ENCODE measurements around the gene ZNF284.
"Not testable (repeated sequence)": the region's sequence is repeated elsewhere in the genome, so short reads cannot be mapped to it uniquely, and the experiment has no call there.

The ZNF284 gene

DNA sequence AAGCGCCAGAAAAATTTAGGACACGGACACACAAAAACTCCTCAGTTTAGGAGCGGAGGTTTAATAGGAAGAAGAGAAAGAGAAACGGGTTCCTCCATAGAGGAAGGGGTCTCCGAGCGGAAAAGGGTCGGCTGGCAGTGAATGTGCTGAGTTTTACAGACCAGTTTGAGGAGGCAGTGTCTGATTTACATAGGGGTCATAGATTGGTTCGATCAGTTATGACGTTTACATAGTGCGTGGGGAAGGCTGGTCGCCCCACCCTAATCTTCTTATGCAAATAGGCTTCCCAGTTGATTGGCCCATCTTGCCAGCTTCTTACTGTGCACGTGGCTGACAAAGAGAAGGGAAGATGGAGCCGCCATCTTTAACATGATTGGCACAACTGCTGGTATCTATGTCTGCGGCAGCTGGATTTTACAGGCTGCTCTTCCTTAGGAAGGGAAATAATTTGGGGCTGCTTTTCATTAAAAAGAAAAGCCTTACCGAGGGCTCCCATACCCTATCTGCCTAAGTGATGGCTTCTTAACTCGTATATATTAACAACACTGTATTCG lies 40.0 kb downstream of the ZNF284 start:
- no peak for DNase-seq (ENCODE audit: low read depth)

DNA sequence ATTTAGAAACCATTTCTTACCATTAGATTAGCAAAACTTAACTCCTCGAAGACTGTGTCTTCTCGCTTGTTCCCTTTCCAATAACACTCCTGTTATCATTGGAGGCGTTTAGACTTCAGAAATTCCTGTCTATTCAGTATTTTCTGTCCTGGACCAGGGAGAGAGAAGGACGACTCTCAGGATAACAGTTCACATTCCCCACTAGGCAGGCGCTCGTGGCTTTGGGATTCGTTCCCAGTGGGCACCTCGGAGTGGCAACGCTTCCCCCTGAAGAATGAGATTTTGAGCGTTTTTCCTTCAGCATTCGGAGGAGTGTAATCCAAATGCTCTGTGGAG lies 40.8 kb downstream of the ZNF284 start:
- DNase-seq (ENCODE audit: low read depth): no peak

DNA sequence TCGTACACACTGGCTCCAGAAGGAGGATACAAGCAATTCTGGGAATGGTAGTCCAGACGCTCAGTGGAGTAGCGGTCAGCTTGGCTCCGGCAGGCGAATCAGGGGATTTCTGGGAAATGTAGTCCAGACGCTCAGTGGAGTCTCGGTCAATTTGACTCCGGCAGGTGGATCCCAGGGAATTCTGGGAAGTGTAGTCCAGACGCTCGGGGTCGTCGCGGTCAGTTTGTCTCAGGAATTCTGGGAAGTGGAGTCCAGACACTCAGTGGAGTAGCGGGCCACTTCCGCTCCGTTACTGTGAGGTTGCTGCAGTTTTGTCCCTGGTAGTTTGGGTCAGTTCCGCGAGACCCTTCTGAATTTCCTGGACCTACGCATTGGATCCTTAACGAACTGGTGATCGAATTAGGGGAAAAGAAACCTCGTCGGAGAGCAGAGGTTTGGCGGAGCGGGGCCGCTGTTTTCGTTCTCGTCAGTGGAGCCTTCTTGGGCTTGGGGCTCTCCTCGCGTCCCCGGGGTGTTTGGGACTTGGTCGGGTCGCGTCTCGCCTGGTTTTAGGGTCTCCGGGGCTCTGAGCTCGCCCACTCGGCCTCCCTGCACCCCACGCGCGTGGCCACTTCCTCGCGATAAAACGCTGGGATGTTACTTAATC lies 41.3 kb downstream of the ZNF284 start, which contains the start of gene ZNF225:
Gene ZNF225, plus strand, starts transcription at position 262 of the 646 bp plus-strand sequence. CDS start 2,429 bp downstream, outside the sequence.
- peak; percentile 95 for DNase-seq (ENCODE audit: low read depth)

DNA sequence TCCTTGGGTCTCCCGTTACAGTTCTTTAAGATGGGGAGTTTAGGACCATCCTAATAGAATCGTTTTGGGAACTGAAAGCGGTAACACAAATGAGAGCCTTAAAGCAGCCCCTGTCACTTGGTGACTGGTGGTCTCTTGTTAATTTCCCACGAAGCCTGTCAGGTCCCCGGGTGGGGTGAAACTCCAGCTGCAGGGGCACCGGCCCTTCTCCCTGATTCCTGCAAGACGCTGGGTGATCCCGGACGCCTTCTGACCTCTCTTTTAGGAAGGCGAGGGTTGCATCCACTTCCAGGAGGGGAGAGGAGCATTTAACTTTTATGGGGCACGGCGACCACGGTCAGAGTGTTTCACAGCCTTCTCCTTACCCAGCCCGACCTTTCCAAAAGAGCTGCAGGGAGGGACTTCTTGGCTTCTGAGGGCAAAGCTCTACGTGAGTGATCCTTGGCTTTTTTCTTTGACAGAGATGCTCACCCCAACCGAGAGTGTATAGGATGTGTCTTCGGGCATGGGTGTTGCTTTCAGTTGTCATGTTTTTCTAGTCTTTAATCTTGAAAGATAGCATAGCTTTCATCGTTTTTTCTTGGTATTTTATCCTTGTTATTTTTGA lies 41.9 kb downstream of the ZNF284 start:
- DNase-seq (ENCODE audit: low read depth): no peak

DNA sequence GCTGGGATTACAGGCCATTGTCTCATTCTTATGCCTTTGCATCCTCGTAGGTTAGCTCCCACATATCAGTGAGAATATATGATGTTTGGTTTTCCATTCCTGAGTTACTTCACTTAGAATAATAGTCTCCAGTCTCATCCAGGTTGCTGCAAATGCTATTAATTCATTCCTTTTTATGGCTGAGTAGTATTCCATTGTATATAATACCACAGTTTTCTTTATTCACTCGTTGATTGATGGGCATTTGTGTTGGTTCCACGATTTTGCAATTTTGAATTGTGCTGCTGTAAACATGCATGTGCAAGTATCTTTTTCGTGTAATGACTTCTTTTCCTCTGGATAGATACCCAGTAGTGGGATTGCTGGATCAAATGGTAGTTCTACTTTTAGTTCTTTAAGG lies 49.2 kb downstream of the ZNF284 start:
- DNase-seq (ENCODE audit: low read depth): not testable (repeated sequence)

DNA sequence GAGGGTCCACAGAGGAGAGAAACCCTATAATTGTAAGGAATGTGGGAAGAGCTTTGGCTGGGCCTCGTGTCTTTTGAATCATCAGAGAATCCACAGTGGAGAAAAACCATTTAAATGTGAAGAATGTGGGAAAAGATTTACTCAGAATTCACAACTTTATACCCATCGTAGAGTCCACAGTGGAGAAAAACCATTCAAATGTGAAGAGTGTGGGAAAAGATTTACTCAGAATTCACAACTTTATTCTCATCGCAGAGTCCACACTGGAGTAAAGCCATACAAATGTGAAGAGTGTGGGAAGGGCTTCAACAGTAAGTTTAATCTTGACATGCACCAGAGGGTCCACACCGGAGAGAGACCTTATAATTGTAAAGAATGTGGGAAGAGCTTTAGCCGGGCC lies 60.0 kb downstream of the ZNF284 start:
- DNase-seq (ENCODE audit: low read depth): no peak

Measured in CMK (cell line).